WI38 (cell line): ENCODE results near the gene PPP6R2.

Experiments
- H3K4me3 ChIP-seq: 2 replicates; pipeline ENCODE4 v1.5.1; 2011; ENCODE audit warnings: low read depth, mild to moderate bottlenecking, control low read depth, low read length
- CTCF ChIP-seq: IDR thresholded peaks from 2 replicates; pipeline ENCODE4 v1.5.1; 2012; ENCODE audit warnings: low read depth, mild to moderate bottlenecking, control low read depth, low read length

PPP6R2 gene

GRCh38 chr22:50483977-50484853 is 141.1 kb downstream of the PPP6R2 start:
- no peak overlapping the region for H3K4me3 ChIP-seq
- TF ChIP-seq CTCF, result no peak

- H3K4me3 ChIP-seq, result no peak overlapping the region
- TF ChIP-seq CTCF, result no peak
Observed at GRCh38 chr22:50485221-50486131, 142.3 kb downstream of the PPP6R2 start.

- H3K4me3 ChIP-seq, result no peak within 1 kb of the TSS
- no peak for TF ChIP-seq CTCF
Observed at GRCh38 chr22:50486561-50487289, 143.6 kb downstream of the PPP6R2 start, which contains the start of gene MIOX. MIOX (plus strand) TSS chr22:50486859; CDS start chr22:50486898, 39 bp downstream.

DNA sequence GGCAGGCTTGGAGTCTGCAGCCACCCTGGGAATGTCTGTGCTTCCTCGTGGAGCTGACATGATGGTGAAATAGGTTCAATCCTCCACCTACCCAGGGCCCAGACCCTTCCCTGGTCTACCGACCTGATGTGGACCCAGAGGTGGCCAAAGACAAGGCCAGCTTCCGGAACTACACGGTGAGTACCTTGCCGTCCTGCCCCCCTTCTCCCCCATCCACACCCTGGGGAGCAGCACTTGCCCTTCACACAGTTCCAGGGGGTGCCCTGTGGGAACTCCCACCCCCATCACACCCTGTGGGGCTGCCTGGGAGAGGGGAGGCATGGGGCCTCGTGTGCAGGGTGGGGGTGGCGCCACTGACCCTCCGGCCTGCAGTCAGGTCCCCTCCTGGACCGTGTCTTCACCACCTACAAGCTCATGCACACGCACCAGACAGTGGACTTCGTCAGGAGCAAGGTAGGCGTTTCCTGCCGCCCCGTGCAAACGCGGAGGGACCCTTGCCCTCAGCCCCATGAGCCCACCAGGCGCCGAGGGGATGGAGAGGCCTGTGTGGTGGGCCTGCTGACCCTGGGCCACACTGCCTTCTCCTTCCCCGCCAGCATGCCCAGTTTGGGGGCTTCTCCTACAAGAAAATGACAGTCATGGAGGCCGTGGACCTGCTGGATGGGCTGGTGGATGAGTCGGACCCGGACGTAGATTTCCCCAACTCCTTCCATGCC is 144.3 kb downstream of the PPP6R2 start:
- no peak for TF ChIP-seq CTCF
- H3K4me3 ChIP-seq, result no peak overlapping the region

DNA sequence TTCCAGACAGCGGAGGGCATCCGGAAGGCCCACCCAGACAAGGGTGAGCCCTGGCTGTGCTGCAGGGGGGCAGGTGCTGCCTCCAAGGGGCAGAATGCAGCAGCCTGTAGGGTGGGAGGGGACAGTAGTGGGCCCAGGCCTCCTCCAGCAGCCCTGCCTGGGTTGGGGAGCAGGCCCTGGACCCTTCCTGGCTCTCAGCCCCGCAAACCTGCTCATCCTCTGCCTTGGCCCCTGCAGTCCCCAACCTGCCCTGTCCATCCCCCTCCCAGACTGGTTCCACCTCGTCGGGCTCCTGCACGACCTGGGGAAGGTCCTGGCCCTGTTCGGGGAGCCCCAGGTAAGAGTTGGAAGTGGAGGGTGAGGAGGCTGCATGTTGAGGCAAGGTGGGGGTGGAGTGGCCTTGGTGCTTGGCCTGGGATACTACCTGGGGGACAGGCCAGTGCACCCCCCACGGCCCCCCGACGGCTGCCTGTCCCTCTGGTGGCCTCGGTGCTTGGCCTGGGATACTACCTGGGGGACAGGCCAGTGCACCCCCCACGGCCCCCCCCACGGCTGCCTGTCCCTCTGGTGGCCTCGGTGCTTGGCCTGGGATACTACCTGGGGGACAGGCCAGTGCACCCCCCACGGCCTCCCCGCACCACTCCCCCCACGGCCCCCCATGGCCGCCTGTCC is 145.0 kb downstream of the PPP6R2 start:
- no peak for TF ChIP-seq CTCF
- no peak overlapping the region for H3K4me3 ChIP-seq

GRCh38 chr22:50488886-50489285 is 145.8 kb downstream of the PPP6R2 start:
- TF ChIP-seq CTCF, result no peak

More at GRCh38 chr22:50488886-50489285, 145.8 kb downstream of the PPP6R2 start:
- H3K4me3 ChIP-seq, result no peak overlapping the region
